HL-60 (cell line): Measurements from ENCODE around the gene ANKRD44.

Experiments used
- POLR2AphosphoS5 ChIP-seq: IDR thresholded peaks from 2 replicates; pipeline ENCODE4 v1.6.1; 2012; ENCODE audit warnings: low read depth
- SPI1 ChIP-seq: IDR thresholded peaks from 2 replicates; pipeline ENCODE4 v1.6.1; 2012; ENCODE audit warnings: low read depth, mild to moderate bottlenecking, borderline replicate concordance
- TF ChIP-seq, protein P1 (sequence below): IDR thresholded peaks from one replicate; pipeline ENCODE4 v1.5.1; 2011; ENCODE audit warnings: low read length, control low read depth, inconsistent platforms; ENCODE audit not compliant: insufficient read depth
- TF ChIP-seq, protein P2 (sequence below): IDR thresholded peaks from 2 replicates; pipeline ENCODE4 v1.6.1; 2012; ENCODE audit warnings: low read depth; ENCODE audit not compliant: insufficient replicate concordance

DNA sequence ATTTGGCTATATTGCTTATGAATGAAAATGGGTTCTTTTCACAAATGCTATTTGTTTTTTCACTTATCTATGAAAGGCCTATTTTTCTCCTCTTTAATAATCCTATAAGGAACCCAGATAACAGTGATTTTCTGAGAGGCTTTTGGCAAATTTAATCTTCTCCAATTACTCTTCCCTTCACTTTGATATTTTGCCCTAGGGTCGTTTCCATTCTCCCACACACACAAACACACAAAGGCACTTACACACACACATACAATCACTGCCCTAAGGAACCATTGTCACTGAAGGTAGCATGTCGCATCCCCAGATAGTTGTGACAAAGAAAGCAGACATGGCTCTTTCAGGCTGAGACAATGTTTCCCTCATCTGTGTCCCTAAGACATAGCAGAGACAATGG is 213.9 kb downstream of the ANKRD44 start:
- TF ChIP-seq POLR2AphosphoS5 (no peak), SPI1 (no peak)
- TF ChIP-seq, protein P1, sequence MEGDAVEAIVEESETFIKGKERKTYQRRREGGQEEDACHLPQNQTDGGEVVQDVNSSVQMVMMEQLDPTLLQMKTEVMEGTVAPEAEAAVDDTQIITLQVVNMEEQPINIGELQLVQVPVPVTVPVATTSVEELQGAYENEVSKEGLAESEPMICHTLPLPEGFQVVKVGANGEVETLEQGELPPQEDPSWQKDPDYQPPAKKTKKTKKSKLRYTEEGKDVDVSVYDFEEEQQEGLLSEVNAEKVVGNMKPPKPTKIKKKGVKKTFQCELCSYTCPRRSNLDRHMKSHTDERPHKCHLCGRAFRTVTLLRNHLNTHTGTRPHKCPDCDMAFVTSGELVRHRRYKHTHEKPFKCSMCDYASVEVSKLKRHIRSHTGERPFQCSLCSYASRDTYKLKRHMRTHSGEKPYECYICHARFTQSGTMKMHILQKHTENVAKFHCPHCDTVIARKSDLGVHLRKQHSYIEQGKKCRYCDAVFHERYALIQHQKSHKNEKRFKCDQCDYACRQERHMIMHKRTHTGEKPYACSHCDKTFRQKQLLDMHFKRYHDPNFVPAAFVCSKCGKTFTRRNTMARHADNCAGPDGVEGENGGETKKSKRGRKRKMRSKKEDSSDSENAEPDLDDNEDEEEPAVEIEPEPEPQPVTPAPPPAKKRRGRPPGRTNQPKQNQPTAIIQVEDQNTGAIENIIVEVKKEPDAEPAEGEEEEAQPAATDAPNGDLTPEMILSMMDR = no peak
- TF ChIP-seq, protein P2, sequence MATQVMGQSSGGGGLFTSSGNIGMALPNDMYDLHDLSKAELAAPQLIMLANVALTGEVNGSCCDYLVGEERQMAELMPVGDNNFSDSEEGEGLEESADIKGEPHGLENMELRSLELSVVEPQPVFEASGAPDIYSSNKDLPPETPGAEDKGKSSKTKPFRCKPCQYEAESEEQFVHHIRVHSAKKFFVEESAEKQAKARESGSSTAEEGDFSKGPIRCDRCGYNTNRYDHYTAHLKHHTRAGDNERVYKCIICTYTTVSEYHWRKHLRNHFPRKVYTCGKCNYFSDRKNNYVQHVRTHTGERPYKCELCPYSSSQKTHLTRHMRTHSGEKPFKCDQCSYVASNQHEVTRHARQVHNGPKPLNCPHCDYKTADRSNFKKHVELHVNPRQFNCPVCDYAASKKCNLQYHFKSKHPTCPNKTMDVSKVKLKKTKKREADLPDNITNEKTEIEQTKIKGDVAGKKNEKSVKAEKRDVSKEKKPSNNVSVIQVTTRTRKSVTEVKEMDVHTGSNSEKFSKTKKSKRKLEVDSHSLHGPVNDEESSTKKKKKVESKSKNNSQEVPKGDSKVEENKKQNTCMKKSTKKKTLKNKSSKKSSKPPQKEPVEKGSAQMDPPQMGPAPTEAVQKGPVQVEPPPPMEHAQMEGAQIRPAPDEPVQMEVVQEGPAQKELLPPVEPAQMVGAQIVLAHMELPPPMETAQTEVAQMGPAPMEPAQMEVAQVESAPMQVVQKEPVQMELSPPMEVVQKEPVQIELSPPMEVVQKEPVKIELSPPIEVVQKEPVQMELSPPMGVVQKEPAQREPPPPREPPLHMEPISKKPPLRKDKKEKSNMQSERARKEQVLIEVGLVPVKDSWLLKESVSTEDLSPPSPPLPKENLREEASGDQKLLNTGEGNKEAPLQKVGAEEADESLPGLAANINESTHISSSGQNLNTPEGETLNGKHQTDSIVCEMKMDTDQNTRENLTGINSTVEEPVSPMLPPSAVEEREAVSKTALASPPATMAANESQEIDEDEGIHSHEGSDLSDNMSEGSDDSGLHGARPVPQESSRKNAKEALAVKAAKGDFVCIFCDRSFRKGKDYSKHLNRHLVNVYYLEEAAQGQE = no peak
